Duodenal mucosa (tissue), 2 donors: ENCODE data around the gene KIF26B.

Source experiments
- H3K27ac ChIP-seq: one replicate; pipeline ENCODE4 v1.7.0; 2013; ENCODE audit warnings: low read depth, low read length
- H3K27me3 ChIP-seq, 2 donors: one replicate each; pipeline ENCODE4 v1.7.0; 2013; ENCODE audit warnings: low read length in 2 of 2, control low read depth in 1 of 2; ENCODE audit not compliant: insufficient read depth in 2 of 2, control insufficient read depth in 1 of 2
- H3K36me3 ChIP-seq, 2 donors: one replicate each; pipeline ENCODE4 v1.7.0; 2013; ENCODE audit warnings: low read length in 2 of 2, control low read depth in 1 of 2; ENCODE audit not compliant: insufficient read depth in 2 of 2, control insufficient read depth in 1 of 2
- H3K4me1 ChIP-seq, 2 donors: one replicate each; pipeline ENCODE4 v1.7.0; 2013; ENCODE audit warnings: low read length in 2 of 2, control low read depth in 1 of 2; ENCODE audit not compliant: insufficient read depth in 2 of 2, control insufficient read depth in 1 of 2
- H3K4me3 ChIP-seq, 2 donors: one replicate each; pipeline ENCODE4 v1.7.0; 2013; ENCODE audit warnings: low read length in 2 of 2, low read depth in 1 of 2
- H3K9ac ChIP-seq, 2 donors: one replicate each; pipeline ENCODE4 v1.7.0; 2013; ENCODE audit warnings: low read length in 2 of 2, low read depth in 1 of 2
- H3K9me3 ChIP-seq, 2 donors: one replicate each; pipeline ENCODE4 v1.7.0; 2013; ENCODE audit warnings: low read length in 2 of 2, control low read depth in 1 of 2; ENCODE audit not compliant: control insufficient read depth in 1 of 2

Gene KIF26B

DNA sequence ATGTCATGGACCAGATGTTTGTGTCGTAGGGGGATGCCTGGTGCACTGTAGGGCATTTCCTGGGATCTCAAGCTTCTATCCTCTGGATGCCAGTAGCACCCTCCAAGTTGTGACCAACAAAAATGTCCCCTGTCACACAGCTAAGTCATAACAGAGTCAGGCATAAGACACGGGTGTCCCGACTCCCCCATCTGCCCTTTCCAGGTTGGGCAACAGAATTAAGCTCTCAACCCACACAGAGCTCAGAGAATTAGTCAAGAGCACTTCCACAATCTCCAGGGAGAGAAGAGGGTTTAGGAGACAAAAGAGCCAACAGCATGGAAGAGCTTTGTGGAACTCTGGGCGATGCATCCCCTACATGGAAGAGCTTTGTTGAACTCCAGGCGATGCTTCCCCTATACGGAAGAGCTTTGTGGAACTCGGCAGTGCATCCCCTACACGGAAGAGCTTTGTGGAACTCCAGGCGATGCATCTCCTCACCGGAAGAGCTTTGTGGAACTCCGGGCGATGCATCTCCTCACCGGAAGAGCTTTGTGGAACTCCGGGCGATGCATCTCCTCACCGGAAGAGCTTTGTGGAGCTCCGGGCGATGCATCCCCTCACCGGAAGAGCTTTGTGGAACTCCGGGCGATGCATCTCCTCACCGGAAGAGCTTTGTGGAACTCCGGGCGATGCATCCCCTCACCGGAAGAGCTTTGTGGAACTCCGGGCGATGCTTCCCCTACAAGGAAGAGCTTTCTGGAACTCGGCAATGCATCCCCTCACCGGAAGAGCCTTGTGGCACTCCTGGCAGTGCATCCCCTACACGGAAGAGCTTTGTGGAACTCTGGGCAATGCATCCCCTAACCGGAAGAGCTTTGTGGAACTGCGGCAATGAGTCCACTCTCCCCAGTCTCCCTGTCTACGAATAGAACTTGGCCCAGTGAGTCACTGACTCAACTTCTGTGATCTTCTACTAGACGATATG lies 422.7 kb downstream of the KIF26B start:
- H3K27ac ChIP-seq, result no peak overlapping the region

DNA sequence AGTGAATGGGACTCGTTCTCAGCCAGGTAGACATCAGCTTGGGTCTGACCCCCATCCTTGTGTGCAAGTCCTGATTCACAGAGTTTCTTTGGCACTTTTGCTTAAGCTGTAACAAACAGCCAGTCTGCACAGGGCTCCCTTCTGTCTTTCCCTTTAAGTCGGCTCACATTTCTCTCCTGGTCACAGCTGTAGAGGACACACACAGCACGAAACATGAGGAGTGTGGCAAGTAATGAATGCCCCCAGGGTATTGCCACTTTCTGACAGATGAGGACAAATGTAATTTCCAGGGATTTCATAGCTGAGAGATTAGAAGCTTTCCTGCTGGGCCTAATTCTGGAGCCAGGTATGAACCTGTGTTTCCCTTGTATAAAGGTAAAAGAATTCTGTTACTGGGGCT lies 423.5 kb downstream of the KIF26B start:
- Histone ChIP-seq H3K27ac (no peak overlapping the region), H3K4me1 (no peaks in the 10 kb centered on the region), H3K27me3 (no peaks in the 10 kb centered on the region), H3K4me3 (no peak overlapping the region), H3K9me3 (no peaks in the 10 kb centered on the region), H3K36me3 (no peaks in the 10 kb centered on the region), H3K9ac (no peak overlapping the region)

More for the DNA sequence above, 422.7 kb downstream of the KIF26B start:
- Histone ChIP-seq H3K4me1 (no peaks in the 10 kb centered on the region), H3K9me3 (no peaks in the 10 kb centered on the region), H3K36me3 (no peaks in the 10 kb centered on the region), H3K27me3 (no peaks in the 10 kb centered on the region), H3K4me3 (no peak overlapping the region), H3K9ac (no peak overlapping the region)

DNA sequence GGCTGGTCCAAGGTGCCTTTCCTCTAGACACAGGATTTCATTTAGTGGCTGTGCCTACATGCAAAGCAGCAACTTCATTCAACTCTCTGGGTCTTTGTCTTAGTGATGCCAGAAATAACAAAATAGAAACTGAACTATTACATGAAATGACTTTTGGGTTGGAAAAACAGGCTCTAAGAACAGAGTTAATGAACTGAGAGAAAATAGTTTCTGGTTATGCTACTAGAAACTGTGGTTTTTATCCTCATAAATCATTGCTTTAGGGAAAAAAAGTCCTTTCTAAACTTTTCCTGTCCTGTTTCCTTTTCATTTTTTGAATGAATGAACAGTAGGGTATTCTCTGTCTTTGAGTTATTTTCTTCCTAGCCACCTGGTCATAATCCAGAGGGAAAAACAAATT lies 424.0 kb downstream of the KIF26B start:
- H3K9me3 ChIP-seq, result no peaks in the 10 kb centered on the region
- H3K27ac ChIP-seq, result no peak overlapping the region
- H3K9ac ChIP-seq, result no peak overlapping the region
- no peaks in the 10 kb centered on the region for H3K27me3 ChIP-seq
- H3K36me3 ChIP-seq, result no peaks in the 10 kb centered on the region
- H3K4me3 ChIP-seq, result no peak overlapping the region
- H3K4me1 ChIP-seq, result no peaks in the 10 kb centered on the region

DNA sequence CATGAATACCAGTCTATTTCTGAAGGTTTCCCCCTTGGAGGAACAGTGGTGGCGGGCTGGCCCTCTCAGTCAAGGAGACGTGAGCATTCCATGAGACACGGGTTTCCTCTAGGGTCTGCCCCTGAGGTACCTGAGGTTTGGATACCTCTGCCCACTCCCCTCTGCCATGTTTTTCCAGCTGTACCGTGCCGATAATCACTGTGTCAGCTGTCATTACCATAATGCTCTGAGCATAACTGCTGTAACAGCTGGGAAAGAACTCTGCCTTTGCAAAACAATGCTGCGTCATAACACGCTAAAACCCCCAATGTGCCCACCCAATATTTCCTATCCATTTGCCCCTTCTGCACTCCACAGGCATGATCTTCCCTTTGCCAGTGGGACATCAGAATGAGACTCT lies 425.1 kb downstream of the KIF26B start:
- H3K9ac ChIP-seq, result no peak overlapping the region
- H3K4me3 ChIP-seq, result no peak overlapping the region
- H3K27me3 ChIP-seq, result no peaks in the 10 kb centered on the region
- no peaks in the 10 kb centered on the region for H3K4me1 ChIP-seq
- no peaks in the 10 kb centered on the region for H3K36me3 ChIP-seq
- H3K9me3 ChIP-seq, result no peaks in the 10 kb centered on the region
- H3K27ac ChIP-seq, result no peak overlapping the region

DNA sequence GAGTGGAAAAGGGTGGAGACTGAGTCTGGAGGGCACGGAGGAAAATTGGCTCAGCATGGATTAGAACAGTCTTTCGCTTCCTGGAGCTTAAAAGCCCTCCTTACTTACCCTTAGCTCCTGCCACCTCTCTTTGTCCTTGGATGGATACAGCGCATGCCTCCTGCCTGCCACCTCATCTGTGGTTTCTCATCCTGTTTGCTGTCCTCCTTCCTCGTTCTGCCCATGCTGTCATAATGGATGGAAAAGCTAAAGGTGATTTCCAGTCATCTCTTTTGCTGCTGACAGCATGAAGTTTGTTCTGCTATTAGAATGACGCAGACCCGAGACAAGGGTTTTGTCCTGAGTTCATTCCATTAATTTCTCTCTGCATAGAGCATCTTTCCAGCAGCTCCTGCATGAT lies 425.9 kb downstream of the KIF26B start:
- Histone ChIP-seq H3K4me3 (no peak overlapping the region), H3K36me3 (no peaks in the 10 kb centered on the region), H3K27ac (no peak overlapping the region), H3K9ac (no peak overlapping the region), H3K4me1 (no peaks in the 10 kb centered on the region), H3K9me3 (no peaks in the 10 kb centered on the region), H3K27me3 (no peaks in the 10 kb centered on the region)

DNA sequence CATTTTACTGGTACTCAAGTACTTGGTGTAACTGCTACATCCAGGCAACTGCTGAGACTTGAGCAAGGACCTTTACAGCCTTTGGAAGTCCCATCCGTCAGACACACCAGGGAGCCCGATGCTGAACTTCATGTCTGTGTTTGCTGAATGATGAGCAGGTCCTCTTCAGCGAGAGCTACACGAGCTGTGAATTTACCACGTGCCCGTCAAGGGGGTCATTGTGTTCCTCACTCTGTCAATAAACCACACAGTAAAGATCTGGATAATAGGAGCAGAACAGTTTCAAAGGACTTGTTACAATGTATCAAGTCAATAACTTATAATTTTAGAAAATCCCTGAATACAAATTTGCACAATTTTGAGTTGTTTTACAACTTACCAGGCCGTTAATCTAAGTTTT lies 427.2 kb downstream of the KIF26B start:
- no peaks in the 10 kb centered on the region for H3K9me3 ChIP-seq
- H3K27me3 ChIP-seq, result no peaks in the 10 kb centered on the region
- no peak overlapping the region for H3K4me3 ChIP-seq
- no peak overlapping the region for H3K27ac ChIP-seq
- no peaks in the 10 kb centered on the region for H3K4me1 ChIP-seq
- H3K36me3 ChIP-seq, result no peaks in the 10 kb centered on the region
- H3K9ac ChIP-seq, result no peak overlapping the region

DNA sequence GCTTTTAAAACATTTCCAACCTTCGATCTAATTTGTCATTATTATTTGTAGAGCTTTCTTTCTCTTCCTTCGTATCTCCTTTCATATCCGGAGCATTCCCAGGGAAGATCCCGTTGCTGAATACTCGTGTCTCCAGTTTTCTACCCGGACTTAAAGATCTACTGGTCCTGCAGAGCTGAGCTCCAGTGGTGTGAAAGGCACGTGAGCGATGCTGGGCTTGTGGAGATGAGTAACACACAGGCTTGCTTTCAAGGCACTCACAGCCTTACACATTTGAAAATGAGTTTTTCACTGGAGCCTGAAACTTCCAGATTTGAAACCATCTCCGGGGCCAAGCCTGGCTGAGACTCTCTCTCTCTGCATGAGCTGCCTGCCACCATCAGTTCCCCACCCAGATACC lies 428.3 kb downstream of the KIF26B start:
- Histone ChIP-seq H3K4me1 (no peaks in the 10 kb centered on the region), H3K27me3 (no peaks in the 10 kb centered on the region)

DNA sequence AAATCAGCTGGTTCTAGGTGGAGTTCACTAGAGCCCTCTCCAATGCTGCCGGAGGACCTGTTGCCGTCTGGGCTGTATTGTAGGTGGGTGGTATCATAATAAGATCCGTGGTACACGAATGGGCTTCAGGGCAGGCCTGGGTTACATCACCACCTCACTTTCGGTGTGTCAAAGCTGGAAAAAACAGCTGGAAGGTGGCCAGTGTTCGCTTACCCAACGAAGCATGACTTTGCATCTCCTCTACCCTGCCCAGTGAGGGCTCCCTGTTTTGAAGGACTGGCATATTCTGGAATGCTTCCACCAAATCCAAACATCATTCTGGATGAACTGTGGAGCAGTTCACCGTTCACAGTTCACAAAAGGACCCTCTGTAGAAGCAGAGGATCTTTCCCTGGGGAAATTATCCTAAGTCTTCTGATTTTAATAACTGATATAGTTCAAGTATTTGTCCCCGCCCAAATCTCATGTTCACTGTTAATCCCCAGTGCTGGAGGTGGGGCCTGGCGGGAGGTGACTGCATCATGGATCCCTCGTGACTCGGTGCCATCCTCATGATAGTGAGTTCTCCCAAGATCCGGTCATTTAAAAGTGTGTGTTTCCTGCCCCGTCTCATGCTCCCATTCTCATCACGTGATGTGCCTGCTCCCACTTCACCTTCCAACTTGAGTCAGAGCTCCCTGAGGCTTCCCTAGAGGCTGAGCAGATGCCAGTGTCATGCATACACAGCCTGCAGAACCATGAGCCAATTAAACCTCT lies 429.0 kb downstream of the KIF26B start:
- Histone ChIP-seq H3K27ac (no peak overlapping the region), H3K4me1 (no peaks in the 10 kb centered on the region), H3K4me3 (no peak overlapping the region)

More for the DNA sequence above, 428.3 kb downstream of the KIF26B start:
- Histone ChIP-seq H3K9me3 (no peaks in the 10 kb centered on the region), H3K36me3 (no peaks in the 10 kb centered on the region), H3K9ac (no peak overlapping the region), H3K27ac (no peak overlapping the region), H3K4me3 (no peak overlapping the region)

DNA sequence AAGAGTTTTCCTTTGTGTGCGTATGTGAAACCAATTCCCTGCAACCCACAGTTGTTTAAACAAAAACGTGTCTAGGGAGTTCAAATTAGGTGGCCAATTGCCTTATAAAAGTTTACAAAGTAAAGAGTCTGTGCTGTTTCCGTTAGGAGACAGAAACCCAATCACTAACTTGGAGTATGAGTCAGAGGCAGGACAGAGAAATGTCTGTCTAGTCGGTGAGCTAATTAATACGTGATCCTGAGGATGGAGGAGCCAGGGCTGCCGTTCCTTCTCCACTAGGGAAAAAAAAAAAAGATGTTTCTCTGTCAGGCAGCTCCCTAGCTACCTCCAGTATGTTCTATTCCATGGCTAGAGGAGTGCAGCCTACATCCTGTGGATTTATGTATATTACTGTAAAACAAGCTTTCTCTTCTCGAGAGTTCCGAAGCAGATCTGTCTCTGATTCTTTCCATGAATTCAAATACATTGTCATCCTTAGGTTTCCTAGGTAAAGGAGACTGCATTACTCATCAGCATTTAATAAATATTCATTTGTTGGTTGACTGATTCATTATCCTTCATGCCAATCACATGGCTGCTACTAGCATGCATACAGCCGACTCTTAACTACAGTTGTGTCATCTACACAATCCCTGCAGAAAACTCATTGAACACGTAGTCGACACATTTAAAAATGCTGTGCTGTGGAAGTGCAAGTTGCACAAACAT lies 430.6 kb downstream of the KIF26B start:
- H3K9me3 ChIP-seq, result no peaks in the 10 kb centered on the region
- no peaks in the 10 kb centered on the region for H3K36me3 ChIP-seq
- H3K9ac ChIP-seq, result no peak overlapping the region
- H3K27ac ChIP-seq, result no peak overlapping the region
- H3K4me3 ChIP-seq, result no peak overlapping the region
- H3K4me1 ChIP-seq, result no peaks in the 10 kb centered on the region
- H3K27me3 ChIP-seq, result no peaks in the 10 kb centered on the region

More for the DNA sequence above, 429.0 kb downstream of the KIF26B start:
- Histone ChIP-seq H3K36me3 (no peaks in the 10 kb centered on the region), H3K27me3 (no peaks in the 10 kb centered on the region), H3K9me3 (no peaks in the 10 kb centered on the region), H3K9ac (no peak overlapping the region)
